Measurements from ENCODE around the gene PSMD12.

The PSMD12 gene

GRCh38 chr17:67400193-67400592, 33.8 kb upstream of the PSMD12 start:
- TF ChIP-seq CTCF (conservative IDR thresholded peaks at IDR 0.05; ENCODE audit: low read depth, low read length) = no peak
- DNase-seq (ENCODE audit: low read depth) = peak; percentile 4
- H3K4me3 ChIP-seq (ENCODE audit: low read depth, low read length) = no peak overlapping the region

GRCh38 chr17:67399676-67400075, 33.3 kb upstream of the PSMD12 start:
- TF ChIP-seq CTCF (conservative IDR thresholded peaks at IDR 0.05; ENCODE audit: low read depth, low read length) = no peak
- no peak for DNase-seq (ENCODE audit: low read depth)
- no peak overlapping the region for H3K4me3 ChIP-seq (ENCODE audit: low read depth, low read length)

GRCh38 chr17:67393809-67394397, 27.5 kb upstream of the PSMD12 start:
- no peak for TF ChIP-seq CTCF (conservative IDR thresholded peaks at IDR 0.05; ENCODE audit: low read depth, low read length)
- DNase-seq (ENCODE audit: low read depth) = no peak
- H3K4me3 ChIP-seq (ENCODE audit: low read depth, low read length) = no peak overlapping the region

GRCh38 chr17:67392111-67392510, 25.7 kb upstream of the PSMD12 start:
- no peak for DNase-seq (ENCODE audit: low read depth)
- TF ChIP-seq CTCF (conservative IDR thresholded peaks at IDR 0.05; ENCODE audit: low read depth, low read length) = no peak
- no peak overlapping the region for H3K4me3 ChIP-seq (ENCODE audit: low read depth, low read length)

- DNase-seq (ENCODE audit: low read depth) = peak; percentile 87
- TF ChIP-seq CTCF (conservative IDR thresholded peaks at IDR 0.05; ENCODE audit: low read depth, low read length) = no peak
- H3K4me3 ChIP-seq (ENCODE audit: low read depth, low read length) = no peak overlapping the region
These were observed 24.4 kb upstream of the PSMD12 start for GRCh38 chr17:67390646-67391361.

- H3K4me3 ChIP-seq (ENCODE audit: low read depth, low read length) = no peak overlapping the region
These were observed 23.7 kb upstream of the PSMD12 start for GRCh38 chr17:67390006-67390645.

More at GRCh38 chr17:67390006-67390645, 23.7 kb upstream of the PSMD12 start:
- no peak for TF ChIP-seq CTCF (conservative IDR thresholded peaks at IDR 0.05; ENCODE audit: low read depth, low read length)
- DNase-seq (ENCODE audit: low read depth) = no peak
